Neural cell (in vitro differentiated cells): ENCODE data around the gene MED4.

Experiments used
- CTCF ChIP-seq: fragments of 450-650 bp; IDR thresholded peaks from 2 replicates; pipeline ENCODE4 v1.5.1; 2014; ENCODE audit warnings: antibody characterized with exemption, mild to moderate bottlenecking, moderate library complexity; ENCODE audit not compliant: poor library complexity, severe bottlenecking
- EP300 ChIP-seq: fragments of 450-650 bp; conservative IDR thresholded peaks from 2 replicates; pipeline ENCODE4 v1.6.1; 2014; ENCODE audit warnings: antibody characterized with exemption, mild to moderate bottlenecking, moderate library complexity; ENCODE audit not compliant: poor library complexity, severe bottlenecking
- EZH2 ChIP-seq: fragments of 200-600, 300-800 bp; shearing (Covaris generic), sonication (generic); IDR thresholded peaks from 2 replicates; pipeline ENCODE4 v1.6.1; 2014; ENCODE audit warnings: antibody characterized with exemption, low read length, borderline replicate concordance, mild to moderate bottlenecking; ENCODE audit not compliant: insufficient read depth, poor library complexity, severe bottlenecking

- no peak for TF ChIP-seq EP300
- TF ChIP-seq CTCF: no peak
- TF ChIP-seq EZH2: no peak
Observed at GRCh38 chr13:48054601-48055000, 40.3 kb downstream of the MED4 start.
